DND-41 (cell line): ENCODE data around the gene STARD4.

Experiments
- EZH2 ChIP-seq: IDR thresholded peaks from 3 replicates; pipeline ENCODE4 v1.6.1; 2012; ENCODE audit warnings: borderline replicate concordance, low read depth, mild to moderate bottlenecking, moderate library complexity, low read length, inconsistent platforms; ENCODE audit not compliant: severe bottlenecking
- TF ChIP-seq, protein P1 (sequence below): IDR thresholded peaks from 2 replicates; pipeline ENCODE4 v1.5.1; 2012; ENCODE audit warnings: borderline replicate concordance, low read length, moderate library complexity, mild to moderate bottlenecking; ENCODE audit not compliant: poor library complexity, severe bottlenecking; ENCODE audit errors: extremely low read depth

GRCh38 chr5:111555760-111556159, 43.4 kb upstream of the STARD4 start:
- TF ChIP-seq, protein P1, sequence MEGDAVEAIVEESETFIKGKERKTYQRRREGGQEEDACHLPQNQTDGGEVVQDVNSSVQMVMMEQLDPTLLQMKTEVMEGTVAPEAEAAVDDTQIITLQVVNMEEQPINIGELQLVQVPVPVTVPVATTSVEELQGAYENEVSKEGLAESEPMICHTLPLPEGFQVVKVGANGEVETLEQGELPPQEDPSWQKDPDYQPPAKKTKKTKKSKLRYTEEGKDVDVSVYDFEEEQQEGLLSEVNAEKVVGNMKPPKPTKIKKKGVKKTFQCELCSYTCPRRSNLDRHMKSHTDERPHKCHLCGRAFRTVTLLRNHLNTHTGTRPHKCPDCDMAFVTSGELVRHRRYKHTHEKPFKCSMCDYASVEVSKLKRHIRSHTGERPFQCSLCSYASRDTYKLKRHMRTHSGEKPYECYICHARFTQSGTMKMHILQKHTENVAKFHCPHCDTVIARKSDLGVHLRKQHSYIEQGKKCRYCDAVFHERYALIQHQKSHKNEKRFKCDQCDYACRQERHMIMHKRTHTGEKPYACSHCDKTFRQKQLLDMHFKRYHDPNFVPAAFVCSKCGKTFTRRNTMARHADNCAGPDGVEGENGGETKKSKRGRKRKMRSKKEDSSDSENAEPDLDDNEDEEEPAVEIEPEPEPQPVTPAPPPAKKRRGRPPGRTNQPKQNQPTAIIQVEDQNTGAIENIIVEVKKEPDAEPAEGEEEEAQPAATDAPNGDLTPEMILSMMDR = no peak
- no peak for TF ChIP-seq EZH2
